Measurements from ENCODE around the gene KERA.
A peak's percentile ranks its signal among the peaks of the same experiment; 100 is the strongest.

The KERA gene

DNA sequence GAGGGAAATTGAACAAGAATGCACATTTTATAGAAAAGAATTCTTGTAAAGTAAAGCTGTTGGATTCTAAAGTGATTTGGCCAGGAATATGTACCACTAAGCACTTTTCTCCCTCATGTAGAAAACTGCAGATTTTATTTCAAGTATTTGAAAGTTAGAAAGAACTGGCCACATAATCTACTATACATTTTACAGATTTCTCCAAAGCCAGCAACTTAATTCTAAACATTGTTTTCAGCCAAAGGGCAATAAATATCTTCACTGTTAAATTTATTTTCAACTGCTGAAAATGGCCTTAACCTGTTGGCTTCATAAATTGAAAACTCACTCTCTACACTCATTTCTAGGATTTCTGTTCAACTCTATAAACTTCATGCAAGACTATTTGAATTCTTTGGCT is 15.6 kb upstream of the KERA start:
- no peak for DNase-seq (ENCODE audit: low spot score)

DNA sequence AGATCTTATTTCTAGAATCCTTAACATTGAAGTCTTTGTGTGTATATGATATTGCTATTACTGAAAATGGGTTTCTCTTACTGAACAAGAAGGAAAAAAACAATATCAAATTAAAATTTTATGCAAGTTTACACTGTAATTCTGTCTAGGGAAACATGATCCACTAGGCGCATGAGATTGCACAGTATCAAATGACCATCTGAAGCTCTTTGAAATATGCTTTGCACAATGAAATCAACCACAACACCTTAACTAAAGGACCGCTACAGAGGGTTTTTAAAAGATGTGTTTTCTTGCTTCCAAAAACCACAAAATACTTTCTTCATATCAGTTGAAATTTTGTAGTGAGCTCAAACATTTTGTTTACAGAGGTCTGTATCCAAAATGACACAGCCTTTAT is 15.1 kb upstream of the KERA start:
- no peak for DNase-seq (ENCODE audit: low spot score)

- DNase-seq (ENCODE audit: low spot score) = no peak
Observed at GRCh38 chr12:91070936-91071335, 13.1 kb upstream of the KERA start.

DNA sequence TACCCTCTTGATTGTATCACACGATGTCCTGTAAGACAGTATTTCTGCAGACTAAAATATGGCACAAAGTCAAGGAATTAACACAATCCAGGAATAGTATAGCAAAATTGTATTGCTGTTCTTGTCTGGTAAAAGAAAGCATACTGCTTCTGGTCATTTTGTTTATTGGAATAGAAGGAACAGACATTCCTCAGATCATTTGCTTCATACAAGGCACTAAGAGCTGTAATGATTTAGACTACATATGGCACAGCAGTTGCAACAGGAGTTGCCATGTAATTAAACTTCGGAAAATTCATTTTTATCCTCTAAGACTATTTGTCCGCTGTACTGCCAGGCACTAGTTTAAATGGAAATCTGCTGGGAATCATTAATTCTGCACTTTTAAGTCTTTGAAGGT is 7.6 kb upstream of the KERA start:
- DNase-seq (ENCODE audit: low spot score) = no peak

DNA sequence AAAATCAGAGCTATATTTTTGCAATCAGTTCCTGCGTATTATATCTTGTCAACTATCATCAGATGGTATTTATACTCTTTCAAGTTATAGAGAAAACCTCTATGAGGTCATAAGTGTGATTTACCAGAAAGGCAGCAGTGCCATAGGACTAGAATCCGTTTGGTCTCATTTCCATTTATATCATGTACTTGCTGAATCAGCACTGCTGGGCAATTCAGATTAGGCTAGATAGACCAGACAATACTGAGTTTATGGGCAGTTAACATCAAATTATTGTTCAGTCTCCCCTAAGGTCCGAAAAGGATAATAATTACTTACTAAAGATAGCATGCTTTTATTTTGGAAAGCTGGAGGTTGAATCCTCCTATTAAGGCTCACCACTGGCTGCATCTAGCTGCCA is 6.8 kb upstream of the KERA start:
- no peak for DNase-seq (ENCODE audit: low spot score)

DNA sequence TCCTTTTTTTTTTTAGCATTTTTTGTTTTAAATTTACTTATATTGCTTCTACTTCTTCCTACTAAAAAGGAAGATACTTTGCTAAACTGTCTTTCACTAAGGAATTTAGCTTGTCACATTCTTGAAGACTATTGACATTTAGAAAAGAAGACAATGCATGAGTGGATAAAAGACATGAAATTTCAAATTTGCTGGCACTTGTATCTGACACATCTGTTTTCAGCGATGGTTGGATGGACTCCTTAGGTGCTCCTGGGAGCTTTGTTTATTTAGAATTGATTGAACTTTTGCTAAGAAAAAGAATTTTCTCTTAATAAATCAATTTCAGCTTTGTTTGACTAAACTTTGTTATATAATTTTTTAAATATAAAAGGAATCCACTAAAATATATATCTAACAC is 3.3 kb upstream of the KERA start:
- no peak for DNase-seq (ENCODE audit: low spot score)

- DNase-seq (ENCODE audit: low spot score) = no peak
Observed at GRCh38 chr12:91059211-91059610, 1.4 kb upstream of the KERA start.

- DNase-seq (ENCODE audit: low spot score) = no peak
Observed at GRCh38 chr12:91058786-91059185, 962 bp upstream of the KERA start.

GRCh38 chr12:91056488-91056887 is 1.3 kb downstream of the KERA start:
- DNase-seq (ENCODE audit: low spot score) = no peak

GRCh38 chr12:91055976-91056375 is 1.8 kb downstream of the KERA start:
- DNase-seq (ENCODE audit: low spot score) = no peak

DNA sequence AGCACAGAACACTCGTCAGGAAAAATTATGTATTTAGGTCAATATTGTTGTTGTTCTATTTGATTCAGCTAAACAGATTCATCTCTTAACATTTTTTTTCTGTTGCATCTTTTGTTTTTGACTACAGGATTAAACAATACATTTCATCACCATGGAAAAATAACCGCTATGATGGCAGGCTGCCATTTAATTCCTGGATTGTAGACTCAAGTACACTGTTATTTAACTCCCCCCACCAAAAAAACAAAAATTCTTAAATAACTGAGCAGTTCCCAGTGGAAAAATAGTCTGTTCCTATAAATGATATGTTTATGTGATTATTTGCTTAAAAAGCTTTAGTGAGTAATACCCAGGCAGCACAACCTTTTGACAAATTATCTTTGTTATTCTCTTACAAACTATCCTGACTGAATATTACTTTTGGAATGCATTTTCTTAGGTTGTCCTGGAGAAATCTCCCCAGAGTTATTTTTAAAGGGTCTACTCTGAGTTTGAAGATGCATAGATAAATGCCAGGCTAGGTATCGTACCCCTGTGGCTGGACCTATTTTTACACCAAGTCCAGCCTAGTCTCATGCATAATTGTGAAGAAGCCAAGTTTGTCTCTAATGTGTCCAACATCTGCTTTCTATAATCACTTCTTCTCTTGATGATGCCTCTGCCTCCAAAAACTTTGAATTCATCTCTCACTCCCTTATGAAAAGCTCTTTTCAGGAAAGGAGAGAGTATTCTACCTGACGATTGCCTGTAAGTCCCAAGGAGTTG is 3.7 kb downstream of the KERA start:
- DNase-seq (ENCODE audit: low spot score) = no peak

DNA sequence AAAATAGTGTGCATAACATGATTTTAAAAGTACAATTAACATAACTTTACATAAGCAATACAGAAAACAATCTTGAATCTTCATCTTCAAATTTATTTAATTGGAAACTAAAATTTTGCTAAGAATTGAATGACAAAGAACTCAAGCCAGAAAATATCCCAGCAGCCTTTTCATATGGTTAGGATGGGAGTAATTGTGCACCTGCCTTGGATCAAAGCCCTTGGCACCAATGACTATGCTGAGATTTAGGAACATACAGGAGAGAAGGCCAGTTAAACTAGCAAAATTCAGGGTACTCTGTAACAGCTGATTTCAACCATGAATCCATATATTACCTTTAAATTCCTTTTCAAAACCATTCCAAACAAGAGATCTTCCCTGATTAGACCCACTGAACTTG is 5.8 kb downstream of the KERA start:
- DNase-seq (ENCODE audit: low spot score) = no peak

DNA sequence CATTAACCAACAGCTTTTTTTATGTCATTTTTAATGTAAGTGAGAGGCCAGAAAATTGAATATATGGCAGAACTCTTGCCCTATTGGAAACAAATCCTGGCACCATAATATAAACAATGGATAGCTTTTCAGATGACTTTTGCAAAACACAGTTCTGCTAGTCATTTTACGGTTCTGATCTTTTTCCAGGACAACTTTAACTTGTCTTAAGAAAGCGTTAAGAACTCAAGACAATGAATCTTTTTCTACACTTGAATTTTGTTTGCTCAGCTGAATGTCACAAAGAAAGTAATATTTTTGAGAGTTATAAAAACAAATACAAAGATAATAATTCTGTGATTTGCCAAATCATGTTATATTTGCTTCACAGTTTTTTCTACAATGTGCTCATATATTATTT is 13.2 kb downstream of the KERA start:
- no peak for DNase-seq (ENCODE audit: low spot score)

DNA sequence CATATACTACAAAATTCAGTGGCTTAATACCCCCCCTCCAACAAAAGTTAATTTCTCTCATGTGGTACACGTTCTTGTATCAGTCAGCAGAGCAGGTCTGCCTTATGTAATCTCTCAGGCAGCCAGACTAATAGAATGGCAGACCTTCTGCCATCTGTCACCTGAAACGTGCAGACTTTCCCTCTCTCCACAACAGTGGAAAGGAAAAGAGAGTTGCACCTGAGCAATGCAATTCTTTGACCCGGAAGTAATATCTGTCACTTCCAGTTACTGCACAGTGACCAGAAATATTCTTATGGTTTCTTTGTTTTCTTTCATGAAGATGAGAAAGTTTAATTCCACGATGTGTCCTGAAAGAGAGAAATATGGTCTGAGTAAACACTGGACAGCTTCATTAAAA is 14.4 kb downstream of the KERA start:
- peak; percentile 40 for DNase-seq (ENCODE audit: low spot score)

GRCh38 chr12:91040096-91040755 is 17.6 kb downstream of the KERA start:
- no peak for DNase-seq (ENCODE audit: low spot score)

DNA sequence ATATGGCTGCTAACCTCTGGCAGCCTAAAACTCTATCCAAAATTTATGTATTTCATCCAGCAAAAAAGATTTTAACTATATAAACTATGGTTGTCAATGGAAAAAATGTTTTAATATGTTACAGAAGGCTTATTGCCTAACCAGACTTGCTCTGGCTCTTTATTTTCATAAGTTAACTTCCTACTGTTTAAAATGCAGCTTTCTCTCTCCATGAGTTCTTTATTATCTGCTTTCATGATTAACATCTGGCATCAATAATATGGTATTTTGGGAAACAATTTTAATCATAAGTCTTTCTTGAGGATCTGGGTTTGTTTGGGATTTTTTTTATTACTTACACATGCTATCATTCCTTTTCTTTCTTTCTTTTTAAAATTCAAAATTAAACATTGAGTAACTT is 20.5 kb downstream of the KERA start:
- no peak for DNase-seq (ENCODE audit: low spot score)

- no peak for DNase-seq (ENCODE audit: low spot score)
Observed at GRCh38 chr12:91033251-91033650, 24.6 kb downstream of the KERA start.

DNA sequence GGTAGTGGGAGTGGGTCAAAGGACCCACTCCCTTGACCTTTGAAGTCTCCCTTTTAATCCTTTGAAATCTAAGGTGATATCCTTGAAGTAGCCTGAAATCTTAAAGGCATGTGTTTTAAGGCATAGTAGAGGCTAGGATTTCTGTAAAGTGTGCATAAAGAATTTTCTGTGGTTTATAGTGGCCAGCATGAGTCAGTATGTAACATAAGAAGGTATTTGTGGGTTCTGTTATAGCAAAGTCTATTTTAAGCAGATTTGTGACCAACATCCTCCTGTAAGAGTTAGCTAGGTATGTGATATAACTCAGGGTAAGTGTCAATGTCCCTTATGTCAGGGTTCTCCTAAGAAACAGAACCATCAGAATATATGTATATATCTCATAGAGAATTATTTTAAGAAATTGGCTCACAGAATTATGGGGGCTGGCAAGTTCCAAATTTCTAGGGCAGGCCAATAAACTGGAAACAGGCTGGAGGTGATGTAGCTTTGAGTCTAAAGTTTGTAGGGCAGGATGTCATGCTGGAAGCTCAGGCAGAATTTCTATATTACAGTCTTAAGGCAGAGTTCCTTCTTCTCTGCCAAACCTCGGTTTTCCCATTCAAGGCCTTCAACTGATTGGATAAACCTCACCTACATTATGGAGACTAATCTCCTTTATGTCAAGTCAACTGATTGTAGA is 34.4 kb downstream of the KERA start:
- DNase-seq (ENCODE audit: low spot score) = no peak

DNA sequence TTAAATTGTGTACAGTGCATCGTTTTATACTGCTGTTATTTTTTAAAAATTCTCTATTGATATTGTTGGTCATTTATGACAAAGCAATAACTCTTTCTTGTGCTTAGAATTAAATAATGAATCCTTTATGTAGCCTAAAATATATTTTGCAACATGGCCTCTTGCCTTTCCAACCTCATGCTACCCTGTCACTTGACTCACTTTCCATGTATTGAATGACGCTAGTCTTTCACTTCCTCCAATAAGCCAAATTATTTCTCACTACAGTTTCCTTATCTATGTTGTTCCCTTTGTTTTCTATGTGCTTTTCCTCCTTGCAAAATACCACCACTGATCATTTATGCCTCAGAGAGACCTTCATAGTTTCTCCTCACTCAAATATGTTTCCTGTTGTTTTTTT is 36.7 kb downstream of the KERA start:
- no peak for DNase-seq (ENCODE audit: low spot score)

GRCh38 chr12:91019455-91019854 is 38.4 kb downstream of the KERA start:
- DNase-seq (ENCODE audit: low spot score) = no peak

- DNase-seq (ENCODE audit: low spot score) = no peak
Observed at GRCh38 chr12:91017511-91018263, 40.1 kb downstream of the KERA start.

GRCh38 chr12:91017043-91017442 is 40.8 kb downstream of the KERA start:
- no peak for DNase-seq (ENCODE audit: low spot score)
